Activated CD4-positive, alpha-beta T cell treated with anti-CD3 and anti-CD28 coated beads for 1 hour (primary cell): Measurements from ENCODE around the gene FOXD4L6.
"Not testable (repeated sequence)": the region's sequence is repeated elsewhere in the genome, so short reads cannot be mapped to it uniquely, and the experiment has no call there.

Experiments
- DNase-seq: peaks from one replicate; pipeline ENCODE4 v3.0.0-alpha.2; 2020

Gene FOXD4L6

GRCh38 chr9:41098759-41099158, 29.7 kb downstream of the FOXD4L6 start:
- DNase-seq = not testable (repeated sequence)

DNA sequence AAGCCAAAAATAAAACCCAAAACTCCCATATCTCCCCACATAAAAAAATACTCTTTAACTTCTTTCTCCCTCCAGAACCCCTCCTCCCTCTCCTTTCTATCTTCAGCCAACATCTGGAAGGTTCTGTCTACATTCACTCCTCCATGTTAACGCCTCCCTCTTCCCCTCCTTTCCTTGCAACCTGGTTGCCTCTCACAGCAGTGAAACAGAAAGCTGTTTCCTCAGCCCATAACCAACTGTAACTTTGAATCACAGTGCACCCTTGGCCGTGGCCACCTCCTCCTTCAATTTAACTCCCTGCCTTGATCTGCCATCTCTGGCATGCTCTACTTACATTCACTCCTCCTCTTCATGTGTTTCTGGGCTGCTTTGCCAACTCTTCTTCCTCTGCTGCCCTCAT, 33.4 kb downstream of the FOXD4L6 start:
- DNase-seq = not testable (repeated sequence)

GRCh38 chr9:41094010-41094773, 34.3 kb downstream of the FOXD4L6 start:
- DNase-seq = not testable (repeated sequence)

DNA sequence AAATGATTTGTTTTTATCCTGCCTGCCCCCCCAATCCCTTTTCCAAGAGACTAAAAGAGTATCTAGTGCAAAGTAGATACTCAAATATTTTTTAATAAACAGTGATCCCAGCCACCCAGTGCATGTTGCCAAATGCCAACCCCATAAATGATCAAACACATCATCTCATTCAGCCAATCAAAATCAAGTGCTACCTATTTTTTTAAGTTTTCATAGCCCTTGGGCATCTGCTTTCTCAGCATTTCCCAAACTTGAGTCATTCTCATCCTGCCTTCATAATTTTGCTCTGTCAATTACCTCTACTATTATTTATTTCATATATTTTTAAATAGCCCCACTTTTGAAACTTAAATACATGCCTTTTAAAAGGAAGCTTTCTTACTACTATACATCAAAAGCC, 37.6 kb downstream of the FOXD4L6 start:
- DNase-seq = not testable (repeated sequence)

DNA sequence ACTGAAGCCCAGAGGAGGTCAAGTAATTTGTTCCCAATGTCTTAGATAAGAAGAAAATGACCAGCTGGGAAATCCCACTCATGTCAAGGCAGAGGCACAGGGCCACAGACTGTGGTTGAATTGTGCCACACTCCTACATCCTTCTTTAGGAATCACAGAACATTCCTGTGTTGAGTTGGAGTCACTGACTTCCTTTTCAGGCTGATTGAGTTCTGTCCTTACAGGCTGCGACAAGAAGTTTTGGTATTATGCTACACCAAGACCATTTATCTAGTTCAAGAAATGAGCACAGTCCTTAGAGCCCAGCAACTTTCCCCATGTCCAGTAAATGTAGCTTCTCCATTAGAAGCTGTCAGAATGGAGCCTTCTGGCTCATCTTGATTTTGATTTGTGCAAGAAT, 38.1 kb downstream of the FOXD4L6 start:
- DNase-seq = not testable (repeated sequence)

DNA sequence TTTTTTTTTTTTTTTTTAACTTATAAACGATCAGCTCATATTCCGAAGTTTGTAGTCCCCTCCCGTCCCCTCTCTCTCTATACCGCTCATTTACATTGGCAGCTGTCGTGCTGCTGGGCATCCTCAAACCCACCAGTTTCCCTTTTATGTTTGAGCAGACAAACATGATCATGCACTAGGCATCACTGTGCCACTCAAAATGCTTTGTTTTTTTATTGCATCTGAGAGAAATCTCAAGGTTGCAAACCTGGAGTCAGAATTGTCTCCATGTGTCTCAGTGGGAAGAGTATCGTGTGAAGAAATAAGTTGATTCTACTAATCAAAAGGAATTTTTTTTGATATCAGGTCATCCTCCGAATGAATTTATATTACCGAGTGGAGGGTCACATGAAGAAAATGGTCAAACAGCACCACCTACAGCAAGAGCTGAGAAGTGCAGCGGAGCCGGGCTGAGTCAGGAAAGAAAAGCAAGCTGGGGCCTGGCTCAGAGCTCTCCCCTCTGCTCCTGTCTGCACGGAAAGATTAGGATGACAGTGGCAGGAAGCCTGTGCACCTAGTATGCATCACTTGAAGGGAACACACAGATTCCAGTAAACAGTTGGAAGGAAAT, 39.9 kb downstream of the FOXD4L6 start:
- DNase-seq = not testable (repeated sequence)

- not testable (repeated sequence) for DNase-seq
Measured at GRCh38 chr9:41087929-41088328, 40.6 kb downstream of the FOXD4L6 start.

DNA sequence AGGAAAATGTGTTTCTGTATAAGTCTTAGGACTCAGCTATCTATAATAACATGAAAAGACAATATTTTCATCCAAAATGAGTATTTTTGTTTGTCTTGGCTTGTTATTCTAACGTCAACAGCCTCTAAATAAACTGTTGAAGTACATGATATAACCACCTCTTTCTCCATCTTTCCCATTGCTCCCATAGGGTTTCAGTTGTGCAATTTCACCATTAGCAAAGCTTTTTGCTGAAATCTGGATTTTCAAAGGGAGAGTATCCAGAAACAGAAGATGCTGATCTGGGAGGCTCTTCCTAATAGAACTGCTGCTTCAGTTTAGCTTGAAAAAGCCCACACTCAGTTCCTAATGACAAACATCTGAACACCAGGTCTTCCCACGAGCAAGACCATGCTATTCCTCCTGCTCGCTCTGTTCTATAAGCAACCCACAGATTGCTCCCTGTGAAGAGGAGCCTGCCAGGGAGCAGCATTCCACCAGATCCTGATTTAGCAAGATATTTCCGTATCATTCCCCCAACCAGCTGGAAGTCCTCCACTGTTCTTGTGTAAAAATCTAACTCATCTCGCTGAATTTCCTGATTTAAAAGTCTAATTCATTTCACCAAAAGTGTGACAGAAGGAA, 41.2 kb downstream of the FOXD4L6 start:
- DNase-seq = not testable (repeated sequence)

DNA sequence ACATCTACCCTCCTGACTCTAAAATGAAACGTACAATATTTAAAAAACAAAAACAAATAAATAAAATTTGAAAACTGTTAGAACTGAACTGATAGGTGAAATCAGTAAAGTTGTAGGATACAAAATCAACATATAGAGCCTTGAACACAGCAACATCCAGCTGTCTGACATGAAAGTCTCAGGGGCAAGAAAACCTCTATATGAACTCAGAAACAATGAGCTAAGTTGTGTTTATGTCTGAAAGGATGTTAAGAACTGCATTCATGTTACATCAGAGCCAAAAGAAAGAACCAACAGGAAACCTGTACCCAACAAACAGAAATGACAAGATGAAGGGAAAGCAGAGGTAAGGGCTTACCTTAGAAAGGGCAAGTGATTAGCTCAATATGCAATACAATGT, 41.8 kb downstream of the FOXD4L6 start:
- not testable (repeated sequence) for DNase-seq

DNA sequence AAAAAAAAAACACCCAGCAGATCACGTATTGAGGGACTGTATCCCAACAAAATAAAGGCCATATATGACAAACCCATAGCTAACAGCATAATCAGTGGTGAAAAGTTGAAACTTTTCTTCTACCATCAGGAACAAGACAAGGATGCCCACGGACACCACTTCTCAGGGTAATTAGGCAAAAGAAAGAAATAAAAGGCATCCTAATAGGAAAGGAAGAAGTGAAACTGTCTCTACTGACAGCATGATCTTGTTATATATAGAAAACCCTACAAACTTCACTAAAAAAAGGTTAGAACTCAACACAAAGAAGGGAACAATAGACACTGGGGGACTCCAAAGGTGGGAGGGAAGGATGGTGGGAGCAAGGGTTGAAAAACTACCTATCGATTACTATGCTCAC, 42.3 kb downstream of the FOXD4L6 start:
- not testable (repeated sequence) for DNase-seq

- DNase-seq = not testable (repeated sequence)
Measured at GRCh38 chr9:41082358-41082757, 46.1 kb downstream of the FOXD4L6 start.

- DNase-seq = not testable (repeated sequence)
Measured at GRCh38 chr9:41079464-41079863, 49.0 kb downstream of the FOXD4L6 start.

GRCh38 chr9:41077586-41077985, 50.9 kb downstream of the FOXD4L6 start:
- not testable (repeated sequence) for DNase-seq
